ENCODE results near the gene SCN1B. TPM values are rescaled to one million over a fixed set of nuclear protein-coding genes. Genes with fewer than 3 reads are reported as not detected.
"Not testable (repeated sequence)": the region's sequence is repeated elsewhere in the genome, so short reads cannot be mapped to it uniquely, and the experiment has no call there.

SCN1B gene
- total RNA-seq, 2 donors from 2014 or later, result 2.7 to 4.7 TPM

GRCh38 chr19:35005256-35005977 lies 24.9 kb upstream of the SCN1B start:
- H3K9me3 Mint-ChIP-seq, result no peaks in the 10 kb centered on the region
- H3K27ac Mint-ChIP-seq, result peak overlapping the region; percentile 45
- ATAC-seq (replicated peaks in 1 of 2) (no peak), DNase-seq (no peak)
- peaks cover 74% of the 10 kb centered on the region for H3K4me1 Mint-ChIP-seq (ENCODE audit: low read depth)
- H3K36me3 Mint-ChIP-seq (ENCODE audit: insufficient read depth in 2 of 2), result peaks cover 25 to 39% of the 10 kb centered on the region in 2 donors
- H3K27me3 Mint-ChIP-seq (ENCODE audit: low read depth), result no peaks in the 10 kb centered on the region
- no peak overlapping the region for H3K4me3 Mint-ChIP-seq

- not testable (repeated sequence) for DNase-seq; ATAC-seq (replicated peaks in 1 of 2); H3K4me3 Mint-ChIP-seq; H3K9me3 Mint-ChIP-seq; H3K27me3 Mint-ChIP-seq (ENCODE audit: low read depth)
- Mint-ChIP-seq H3K27ac (peak overlapping the region; percentile 45), H3K36me3 (ENCODE audit: insufficient read depth in 2 of 2) (peaks cover 24 to 41% of the 10 kb centered on the region in 2 donors), H3K4me1 (ENCODE audit: low read depth) (peaks cover 80% of the 10 kb centered on the region)
Measured at GRCh38 chr19:35006007-35006341, 24.3 kb upstream of the SCN1B start.

GRCh38 chr19:35006342-35006998 lies 23.8 kb upstream of the SCN1B start:
- Mint-ChIP-seq H3K4me1 (ENCODE audit: low read depth) (peaks cover 84% of the 10 kb centered on the region), H3K27me3 (ENCODE audit: low read depth) (no peaks in the 10 kb centered on the region)
- ATAC-seq (replicated peaks in 1 of 2), result no peak

GRCh38 chr19:35006999-35007365 lies 23.3 kb upstream of the SCN1B start:
- Mint-ChIP-seq H3K4me3 (no peak overlapping the region), H3K4me1 (ENCODE audit: low read depth) (peaks cover 84% of the 10 kb centered on the region)
- DNase-seq, result no peak

More at GRCh38 chr19:35006342-35006998, 23.8 kb upstream of the SCN1B start:
- peaks cover 20 to 36% of the 10 kb centered on the region in 2 donors for H3K36me3 Mint-ChIP-seq (ENCODE audit: insufficient read depth in 2 of 2)
- peak overlapping the region; percentile 82 for H3K27ac Mint-ChIP-seq
- no peak overlapping the region for H3K4me3 Mint-ChIP-seq
- H3K9me3 Mint-ChIP-seq, result no peaks in the 10 kb centered on the region
- no peak for DNase-seq

GRCh38 chr19:35007427-35007826 lies 22.8 kb upstream of the SCN1B start:
- H3K9me3 Mint-ChIP-seq; H3K27me3 Mint-ChIP-seq (ENCODE audit: low read depth); H3K4me3 Mint-ChIP-seq; ATAC-seq (replicated peaks in 1 of 2); DNase-seq: not testable (repeated sequence)
- Mint-ChIP-seq H3K4me1 (ENCODE audit: low read depth) (peaks cover 84% of the 10 kb centered on the region), H3K27ac (peak overlapping the region; percentile 82), H3K36me3 (ENCODE audit: insufficient read depth in 2 of 2) (peaks cover 14 to 27% of the 10 kb centered on the region in 2 donors)

More at GRCh38 chr19:35006999-35007365, 23.3 kb upstream of the SCN1B start:
- Mint-ChIP-seq H3K9me3 (no peaks in the 10 kb centered on the region), H3K36me3 (ENCODE audit: insufficient read depth in 2 of 2) (peaks cover 18 to 30% of the 10 kb centered on the region in 2 donors), H3K27ac (peak overlapping the region; percentile 82), H3K27me3 (ENCODE audit: low read depth) (no peaks in the 10 kb centered on the region)
- no peak for ATAC-seq (replicated peaks in 1 of 2)

GRCh38 chr19:35008891-35009341 lies 21.4 kb upstream of the SCN1B start:
- DNase-seq (no peak), ATAC-seq (replicated peaks in 1 of 2) (no peak)
- H3K9me3 Mint-ChIP-seq, result no peaks in the 10 kb centered on the region
- H3K27ac Mint-ChIP-seq, result no peak overlapping the region
- no peak overlapping the region for H3K4me3 Mint-ChIP-seq
- peaks cover 84% of the 10 kb centered on the region for H3K4me1 Mint-ChIP-seq (ENCODE audit: low read depth)
- H3K36me3 Mint-ChIP-seq (ENCODE audit: insufficient read depth in 2 of 2), result peaks cover 11 to 28% of the 10 kb centered on the region in 2 donors
- no peaks in the 10 kb centered on the region for H3K27me3 Mint-ChIP-seq (ENCODE audit: low read depth)

- Mint-ChIP-seq H3K4me3 (no peak overlapping the region), H3K36me3 (ENCODE audit: insufficient read depth in 2 of 2) (peaks cover 11 to 29% of the 10 kb centered on the region in 2 donors), H3K27me3 (ENCODE audit: low read depth) (no peaks in the 10 kb centered on the region), H3K4me1 (ENCODE audit: low read depth) (peaks cover 87% of the 10 kb centered on the region), H3K27ac (no peak overlapping the region), H3K9me3 (no peaks in the 10 kb centered on the region)
- ATAC-seq (replicated peaks in 1 of 2) (no peak), DNase-seq (no peak)
Measured at GRCh38 chr19:35009424-35010415, 20.6 kb upstream of the SCN1B start.

GRCh38 chr19:35011091-35011689 lies 19.1 kb upstream of the SCN1B start:
- Mint-ChIP-seq H3K36me3 (ENCODE audit: insufficient read depth in 2 of 2) (peaks cover 9 to 32% of the 10 kb centered on the region in 2 donors), H3K4me1 (ENCODE audit: low read depth) (peaks cover 76% of the 10 kb centered on the region), H3K27me3 (ENCODE audit: low read depth) (no peaks in the 10 kb centered on the region), H3K27ac (peak overlapping the region; percentile 17), H3K9me3 (no peaks in the 10 kb centered on the region), H3K4me3 (peak overlapping the region; percentile 34 to 66)
- ATAC-seq (replicated peaks in 1 of 2) (peak in 1 of 2 donors; percentile 19), DNase-seq (no peak)

- peak; percentile 32 for ATAC-seq (replicated peaks in 1 of 2)
- H3K36me3 Mint-ChIP-seq (ENCODE audit: insufficient read depth in 2 of 2), result peaks cover 6 to 25% of the 10 kb centered on the region in 2 donors
- H3K9me3 Mint-ChIP-seq, result no peaks in the 10 kb centered on the region
Measured at GRCh38 chr19:35011737-35012682, 18.3 kb upstream of the SCN1B start.

GRCh38 chr19:35013041-35013819 lies 17.0 kb upstream of the SCN1B start:
- H3K36me3 Mint-ChIP-seq (ENCODE audit: insufficient read depth in 2 of 2), result peaks cover 9 to 32% of the 10 kb centered on the region in 2 donors
- DNase-seq, result peak; percentile 78 to 86
- H3K4me3 Mint-ChIP-seq, result peak overlapping the region; percentile 55 to 62
- no peaks in the 10 kb centered on the region for H3K9me3 Mint-ChIP-seq
- peak overlapping the region; percentile 90 for H3K27ac Mint-ChIP-seq
- H3K27me3 Mint-ChIP-seq (ENCODE audit: low read depth), result no peaks in the 10 kb centered on the region
- peak; percentile 79 to 81 for ATAC-seq (replicated peaks in 1 of 2)
- H3K4me1 Mint-ChIP-seq (ENCODE audit: low read depth), result peaks cover 66% of the 10 kb centered on the region

More at GRCh38 chr19:35011737-35012682, 18.3 kb upstream of the SCN1B start:
- Mint-ChIP-seq H3K4me1 (ENCODE audit: low read depth) (peaks cover 70% of the 10 kb centered on the region), H3K27ac (peak overlapping the region; percentile 17), H3K4me3 (peak overlapping the region; percentile 50 to 66), H3K27me3 (ENCODE audit: low read depth) (no peaks in the 10 kb centered on the region)
- DNase-seq, result no peak

Data from activated T-cell treated with anti-CD3 and anti-CD28 coated beads, Interleukin-2, amount 50 U/mL, for 72 hours (primary cell).